IMR-90 (cell line): Measurements from ENCODE around the gene AQP12B. TPM values are rescaled to one million over a fixed set of nuclear protein-coding genes. Genes with fewer than 3 reads are reported as not detected.

Experiments
- ATAC-seq: fragments of 200-7000 bp; cut with Tn5 transposase; 2 replicates; pipeline ENCODE4 v1.9.1; 2020; ENCODE audit warnings: low read depth, mild to moderate bottlenecking, moderate library complexity
- BruUV-seq: library from RNA; stranded (reverse); fragments of 400-500 nt; replicated peaks from 2 replicates; lab custom pipeline; 2021; lab: Mats Ljungman, UMichigan
- CTCF ChIA-PET: fragments of 300-600 bp; formaldehyde crosslinking; extraction: SDS; loops from one replicate; lab custom pipeline; 2021; ENCODE audit warnings: antibody characterized with exemption; lab: Yijun Ruan, JAX
- POLR2A ChIA-PET: fragments of 300-600 bp; sonication (Branson Sonifier 250); formaldehyde crosslinking; loops from one replicate; lab custom pipeline; 2022; ENCODE audit warnings: antibody characterized with exemption; ENCODE audit not compliant: unreplicated experiment; lab: Charles Lee
- DNase-seq: peaks from one replicate; pipeline ENCODE4 v3.0.0; 2013
- H2AFZ ChIP-seq: replicated peaks from 2 replicates; pipeline ENCODE3; 2013; ENCODE audit warnings: low read length, mild to moderate bottlenecking; ENCODE audit not compliant: poor library complexity
- H2AK5ac ChIP-seq: 2 replicates; pipeline ENCODE4 v1.6.1; 2013; ENCODE audit warnings: low read depth, low read length, inconsistent platforms
- H2AK9ac ChIP-seq: replicated peaks from 2 replicates; pipeline ENCODE3; 2013; ENCODE audit warnings: mild to moderate bottlenecking, low read depth, low read length, moderate library complexity; ENCODE audit not compliant: poor library complexity
- H2BK120ac ChIP-seq: 2 replicates; pipeline ENCODE4 v1.6.1; 2013; ENCODE audit warnings: low read depth, low read length, inconsistent platforms
- H2BK15ac ChIP-seq: 3 replicates; pipeline ENCODE4 v1.6.1; 2013; ENCODE audit warnings: low read depth, low read length, inconsistent platforms
- H2BK20ac ChIP-seq: 2 replicates; pipeline ENCODE4 v1.6.1; 2013; ENCODE audit warnings: low read depth, mild to moderate bottlenecking, inconsistent platforms, low read length, moderate library complexity
- H2BK5ac ChIP-seq: 2 replicates; pipeline ENCODE4 v1.6.1; 2013; ENCODE audit warnings: mild to moderate bottlenecking, low read depth, low read length, inconsistent platforms; ENCODE audit not compliant: poor library complexity, severe bottlenecking
- H3K14ac ChIP-seq: replicated peaks from 2 replicates; pipeline ENCODE4 v1.6.1; 2013; ENCODE audit warnings: low read depth, low read length, inconsistent platforms
- H3K18ac ChIP-seq: 2 replicates; pipeline ENCODE4 v1.6.1; 2013; ENCODE audit warnings: low read depth, low read length, control low read depth
- H3K23ac ChIP-seq: 2 replicates; pipeline ENCODE4 v1.6.1; 2013; ENCODE audit warnings: low read depth, low read length, inconsistent platforms
- H3K27ac ChIP-seq: 2 replicates; pipeline ENCODE4 v1.5.1; 2013; ENCODE audit warnings: mild to moderate bottlenecking, control low read depth, low read length; ENCODE audit not compliant: insufficient read depth
- H3K27me3 ChIP-seq: 2 replicates; pipeline ENCODE4 v1.6.1; 2013; ENCODE audit warnings: low read length; ENCODE audit not compliant: control insufficient read depth, insufficient read depth
- H3K36me3 ChIP-seq: 2 replicates; pipeline ENCODE4 v1.6.1; 2013; ENCODE audit warnings: low read length, mixed read lengths; ENCODE audit not compliant: control insufficient read depth, insufficient read depth
- H3K4ac ChIP-seq: 2 replicates; pipeline ENCODE4 v1.6.1; 2013; ENCODE audit warnings: low read depth, low read length, inconsistent platforms
- H3K4me1 ChIP-seq: 2 replicates; pipeline ENCODE4 v1.6.1; 2013; ENCODE audit warnings: low read length, mixed read lengths; ENCODE audit not compliant: control insufficient read depth, insufficient read depth
- H3K4me2 ChIP-seq: 2 replicates; pipeline ENCODE4 v1.6.1; 2013; ENCODE audit warnings: low read depth, mild to moderate bottlenecking, control low read depth, low read length, moderate library complexity
- H3K4me3 ChIP-seq: 2 replicates; pipeline ENCODE4 v1.5.1; 2013; ENCODE audit warnings: low read depth, mild to moderate bottlenecking, control low read depth, low read length, moderate library complexity; ENCODE audit not compliant: insufficient read depth
- H3K56ac ChIP-seq: 2 replicates; pipeline ENCODE4 v1.6.1; 2013; ENCODE audit warnings: low read length, inconsistent platforms; ENCODE audit not compliant: insufficient read depth; ENCODE audit errors: extremely low read depth
- H3K79me1 ChIP-seq, 2 experiments: 2 replicates each; pipeline ENCODE4 v1.6.1; 2013; ENCODE audit warnings: low read length in 2 of 2, inconsistent platforms in 1 of 2, low read depth in 1 of 2
- H3K9ac ChIP-seq: 2 replicates; pipeline ENCODE4 v1.6.1; 2013; ENCODE audit warnings: low read depth, low read length, control low read depth
- H3K9me1 ChIP-seq: 2 replicates; pipeline ENCODE4 v1.6.1; 2013; ENCODE audit warnings: low read length, inconsistent platforms; ENCODE audit not compliant: insufficient read depth
- H3K9me3 ChIP-seq: 2 replicates; pipeline ENCODE4 v1.6.1; 2013; ENCODE audit warnings: low read length; ENCODE audit not compliant: control insufficient read depth, insufficient read depth
- H4K20me1 ChIP-seq: 2 replicates; pipeline ENCODE4 v1.6.1; 2013; ENCODE audit warnings: low read length, inconsistent platforms; ENCODE audit not compliant: insufficient read depth
- H4K5ac ChIP-seq: 2 replicates; pipeline ENCODE4 v1.6.1; 2013; ENCODE audit warnings: mild to moderate bottlenecking, low read depth, low read length, control low read depth
- H4K8ac ChIP-seq, 2 experiments: 2 replicates each; pipeline ENCODE4 v1.6.1; 2013; ENCODE audit warnings: low read depth in 2 of 2, low read length in 2 of 2, control low read depth in 1 of 2, inconsistent platforms in 1 of 2
- H4K91ac ChIP-seq: 2 replicates; pipeline ENCODE4 v1.6.1; 2013; ENCODE audit warnings: low read depth, low read length, inconsistent platforms; ENCODE audit not compliant: insufficient read depth
- CEBPB ChIP-seq: IDR thresholded peaks from 2 replicates; pipeline ENCODE4 v1.6.1; 2012; ENCODE audit warnings: low read depth, low read length, improper control_type of control experiment
- FOS ChIP-seq: fragments of 150-350 bp; IDR thresholded peaks from 2 replicates; pipeline ENCODE4 v1.6.1; 2016; ENCODE audit warnings: low read depth, low read length
- MXI1 ChIP-seq: IDR thresholded peaks from 2 replicates; pipeline ENCODE4 v1.6.1; 2012; ENCODE audit warnings: low read depth, mild to moderate bottlenecking, low read length, moderate library complexity, borderline replicate concordance
- POLR2A ChIP-seq: IDR thresholded peaks from 2 replicates; pipeline ENCODE4 v1.6.1; 2012; ENCODE audit warnings: mild to moderate bottlenecking, low read depth, low read length
- RAD21 ChIP-seq: IDR thresholded peaks from 2 replicates; pipeline ENCODE4 v1.6.1; 2012; ENCODE audit warnings: low read length, improper control_type of control experiment
- RCOR1 ChIP-seq: IDR thresholded peaks from 2 replicates; pipeline ENCODE4 v1.6.1; 2012; ENCODE audit warnings: mild to moderate bottlenecking, low read length, improper control_type of control experiment; ENCODE audit not compliant: insufficient replicate concordance
- whole genome bisulfite sequencing, 2 experiments: methylation state at CpG; one replicate each; pipeline versions ENCODE4 v1.1.5 to v1.1.7; 2013; ENCODE audit warnings: missing lambda C conversion rate in 2 of 2; ENCODE audit not compliant: insufficient read length in 1 of 2; ENCODE audit errors: extremely low coverage in 2 of 2; 5-methylcytosine and 5-hydroxymethylcytosine counted together
- dilution Hi-C: fragments of 300-500 bp; cut with HindIII; formaldehyde crosslinking; loops from one replicate; pipeline ENCODE4 v1.14.3; 2018; ENCODE audit warnings: low sequenced_read_pairs; ENCODE audit not compliant: unreplicated experiment
- in situ Hi-C: fragments of 300-500 bp; cut with MboI; formaldehyde crosslinking; loops from 3 replicates; pipeline ENCODE4 v1.14.3; 2019; ENCODE audit warnings: low sequenced_read_pairs, inconsistent platforms, mixed read lengths
- intact Hi-C: fragments of 100-400 bp; cut with micrococcal nuclease; formaldehyde crosslinking; loops from 2 replicates; pipeline ENCODE4 v1.10.0; 2022
- polyA plus RNA-seq, 3 experiments: library from polyadenylated mRNA; depleted of rRNA; stranded (reverse); fragments of >200 nt; gene quantifications; 2 replicates each; pipeline ENCODE4 v1.2.3, GENCODE V29; 2012; ENCODE audit warnings: low replicate concordance in 1 of 3
- total RNA-seq: library from RNA; depleted of rRNA; stranded (reverse); fragments of >200 nt; gene quantifications from 2 replicates; pipeline ENCODE4 v1.2.3, GENCODE V29; 2012
- TF ChIP-seq, protein P1 (sequence below): fragments of 150-350 bp; IDR thresholded peaks from 2 replicates; pipeline ENCODE4 v1.6.1; 2017; ENCODE audit warnings: mild to moderate bottlenecking, antibody characterized with exemption, low read length, low read depth

The AQP12B gene
- total and polyA plus RNA-seq, 2 of the 4 experiments (the other 2 are of a cell fraction): not detected

DNA sequence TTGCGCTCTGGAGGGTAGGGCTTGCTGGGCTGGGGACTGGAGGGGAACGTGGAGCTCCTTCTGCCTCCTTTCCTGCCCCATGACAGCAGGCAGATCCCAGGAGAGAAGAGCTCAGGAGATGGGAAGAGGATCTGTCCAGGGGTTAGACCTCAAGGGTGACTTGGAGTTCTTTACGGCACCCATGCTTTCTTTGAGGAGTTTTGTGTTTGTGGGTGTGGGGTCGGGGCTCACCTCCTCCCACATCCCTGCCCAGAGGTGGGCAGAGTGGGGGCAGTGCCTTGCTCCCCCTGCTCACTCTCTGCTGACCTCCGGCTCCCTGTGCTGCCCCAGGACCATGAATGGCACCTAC lies 53.1 kb downstream of the AQP12B start:
- no peaks in the 10 kb centered on the region for H3K9me1 ChIP-seq
- H2BK20ac ChIP-seq: no peak overlapping the region
- no peaks in the 10 kb centered on the region for H3K79me1 ChIP-seq
- no peak overlapping the region for H3K23ac ChIP-seq
- H3K14ac ChIP-seq: no peak overlapping the region
- ChIA-PET POLR2A (no interaction called here), CTCF (no interaction called here)
- no peak overlapping the region for H3K18ac ChIP-seq
- H3K56ac ChIP-seq: no peak overlapping the region
- H4K5ac ChIP-seq: no peak overlapping the region
- no peak overlapping the region for H2BK120ac ChIP-seq
- no peak overlapping the region for H2BK15ac ChIP-seq
- in situ Hi-C loops: no loop called here
- H2AK5ac ChIP-seq: no peak overlapping the region
- no peak overlapping the region for H3K9ac ChIP-seq
- H3K36me3 ChIP-seq: no peaks in the 10 kb centered on the region
- H3K4me1 ChIP-seq: peaks cover 2% of the 10 kb centered on the region; the same call in 1 of the 2 replicates
- no TSS peak for BruUV-seq
- H3K9me3 ChIP-seq: peaks cover 11% of the 10 kb centered on the region
- no peak overlapping the region for H3K4ac ChIP-seq
- H2AK9ac ChIP-seq: no peak overlapping the region
- H2AFZ ChIP-seq: no peak overlapping the region
- WGBS, 2 experiments: no CpG with 5 or more reads among the region's 5 CpGs
- no peak overlapping the region for H4K91ac ChIP-seq
- TF ChIP-seq CEBPB: no peak
- no peak for TF ChIP-seq POLR2A
- TF ChIP-seq MXI1: no peak
- no peak for TF ChIP-seq FOS
- TF ChIP-seq RAD21: no peak
- TF ChIP-seq RCOR1: no peak
- TF ChIP-seq, protein P1, sequence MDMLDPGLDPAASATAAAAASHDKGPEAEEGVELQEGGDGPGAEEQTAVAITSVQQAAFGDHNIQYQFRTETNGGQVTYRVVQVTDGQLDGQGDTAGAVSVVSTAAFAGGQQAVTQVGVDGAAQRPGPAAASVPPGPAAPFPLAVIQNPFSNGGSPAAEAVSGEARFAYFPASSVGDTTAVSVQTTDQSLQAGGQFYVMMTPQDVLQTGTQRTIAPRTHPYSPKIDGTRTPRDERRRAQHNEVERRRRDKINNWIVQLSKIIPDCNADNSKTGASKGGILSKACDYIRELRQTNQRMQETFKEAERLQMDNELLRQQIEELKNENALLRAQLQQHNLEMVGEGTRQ: no peak
- intact Hi-C loops: no loop called here
- no peak overlapping the region for H4K8ac ChIP-seq
- H3K4me2 ChIP-seq: no peak overlapping the region
- H3K27ac ChIP-seq: no peak overlapping the region
- no peak overlapping the region for H3K4me3 ChIP-seq
- H2BK5ac ChIP-seq: no peak overlapping the region
- ATAC-seq: no peak
- dilution Hi-C loops: no loop called here
- peaks cover 12% of the 10 kb centered on the region; the same call in 1 of the 2 replicates for H3K27me3 ChIP-seq
- H4K20me1 ChIP-seq: no peaks in the 10 kb centered on the region
- no peak for DNase-seq
